ENCODE data around the gene COL6A2. TPM values are rescaled to one million over a fixed set of nuclear protein-coding genes. Genes with fewer than 3 reads are reported as not detected.
A peak's percentile ranks its signal among the peaks of the same experiment; 100 is the strongest.

The COL6A2 gene
- total and polyA plus RNA-seq, 2 of the 13 experiments (the other 11 are each of a cell fraction or from before 2014, with no cell fraction given), result 0.07 to 0.41 TPM

DNA sequence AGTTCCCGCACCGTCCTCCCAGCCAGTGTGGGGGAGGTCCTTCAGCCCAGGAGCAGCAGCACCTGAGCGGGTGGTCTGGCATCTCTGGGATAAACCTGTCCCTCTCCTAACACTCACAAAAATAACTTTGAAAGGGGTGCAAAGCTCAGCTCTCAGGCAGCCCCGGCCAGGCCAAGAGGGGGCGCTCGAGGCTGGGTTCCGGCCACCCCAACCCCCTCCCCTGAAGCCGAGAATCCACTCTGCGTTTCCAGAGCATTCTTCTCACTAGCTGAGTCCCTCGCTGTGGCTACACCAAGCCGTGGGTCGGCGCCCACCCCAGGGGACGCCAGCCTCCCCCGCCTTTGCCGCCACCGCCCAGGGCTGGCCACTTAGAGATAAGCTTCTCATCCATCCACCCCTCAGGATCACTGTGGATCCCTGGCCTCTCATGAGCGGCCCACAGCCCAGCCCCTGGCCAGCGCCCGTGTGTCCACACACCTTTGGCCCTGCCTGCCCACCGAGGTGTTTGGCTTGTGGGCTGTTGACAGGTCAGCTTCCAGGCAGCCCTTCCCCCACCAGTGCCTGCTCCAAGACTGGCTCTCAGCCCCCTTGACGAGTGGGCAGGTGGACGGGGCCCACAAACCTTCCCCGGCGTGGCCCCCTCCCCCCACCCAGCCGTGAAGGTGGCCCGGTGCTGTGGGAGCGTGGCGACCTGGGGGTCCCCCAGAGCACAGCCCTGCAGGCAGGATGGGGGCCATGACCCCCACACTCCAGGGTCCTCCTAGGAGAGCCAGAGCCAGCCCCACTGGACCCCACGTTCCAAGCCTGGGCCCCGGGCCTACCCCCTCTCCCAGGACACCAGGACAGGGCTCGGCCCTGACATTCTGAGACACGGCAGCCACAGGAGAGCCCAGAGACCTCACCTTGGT, 55.6 kb downstream of the COL6A2 start (continued):
- TF ChIP-seq, protein P1, sequence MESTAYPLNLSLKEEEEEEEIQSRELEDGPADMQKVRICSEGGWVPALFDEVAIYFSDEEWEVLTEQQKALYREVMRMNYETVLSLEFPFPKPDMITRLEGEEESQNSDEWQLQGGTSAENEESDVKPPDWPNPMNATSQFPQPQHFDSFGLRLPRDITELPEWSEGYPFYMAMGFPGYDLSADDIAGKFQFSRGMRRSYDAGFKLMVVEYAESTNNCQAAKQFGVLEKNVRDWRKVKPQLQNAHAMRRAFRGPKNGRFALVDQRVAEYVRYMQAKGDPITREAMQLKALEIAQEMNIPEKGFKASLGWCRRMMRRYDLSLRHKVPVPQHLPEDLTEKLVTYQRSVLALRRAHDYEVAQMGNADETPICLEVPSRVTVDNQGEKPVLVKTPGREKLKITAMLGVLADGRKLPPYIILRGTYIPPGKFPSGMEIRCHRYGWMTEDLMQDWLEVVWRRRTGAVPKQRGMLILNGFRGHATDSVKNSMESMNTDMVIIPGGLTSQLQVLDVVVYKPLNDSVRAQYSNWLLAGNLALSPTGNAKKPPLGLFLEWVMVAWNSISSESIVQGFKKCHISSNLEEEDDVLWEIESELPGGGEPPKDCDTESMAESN (CRISPR knock-in tag; conservative IDR thresholded peaks at IDR 0.05), result 0 out of 2 replicates have a peak, but pooled peaks have one; percentile 41
- no peak for TF ChIP-seq FOXA1 (IDR thresholded peaks at IDR 0.05)
- TF ChIP-seq FOXA1 (CRISPR knock-in tag; IDR thresholded peaks at IDR 0.05), result peak; percentile 87
- no peak for TF ChIP-seq ZEB1 (IDR thresholded peaks at IDR 0.05; ENCODE audit: insufficient replicate concordance, low read depth)
- TF ChIP-seq SP1 (IDR thresholded peaks at IDR 0.05), result no peak
- TF ChIP-seq SP1 (CRISPR knock-in tag; IDR thresholded peaks at IDR 0.05), result no peak; the same call in 1 of the 2 replicates
- TF ChIP-seq MTA1 (CRISPR knock-in tag; IDR thresholded peaks at IDR 0.05; ENCODE audit: borderline replicate concordance), result peak; percentile 62; the same call in 1 of the 2 replicates
- TF ChIP-seq ZNF383 (CRISPR knock-in tag; IDR thresholded peaks at IDR 0.05; ENCODE audit: borderline replicate concordance), result no peak
- TF ChIP-seq SALL1 (CRISPR knock-in tag; IDR thresholded peaks at IDR 0.05), result peak; percentile 64; the same call in 1 of the 2 replicates
- no peak for TF ChIP-seq POLR2G (IDR thresholded peaks at IDR 0.05; ENCODE audit: low read depth, low read length)
- TF ChIP-seq ZSCAN9 (CRISPR knock-in tag; IDR thresholded peaks at IDR 0.05; ENCODE audit: borderline replicate concordance), result 0 out of 2 replicates have a peak, but pooled peaks have one; percentile 21
- no peak for TF ChIP-seq NCOA5 (CRISPR knock-in tag; IDR thresholded peaks at IDR 0.05)
- TF ChIP-seq, protein P2, sequence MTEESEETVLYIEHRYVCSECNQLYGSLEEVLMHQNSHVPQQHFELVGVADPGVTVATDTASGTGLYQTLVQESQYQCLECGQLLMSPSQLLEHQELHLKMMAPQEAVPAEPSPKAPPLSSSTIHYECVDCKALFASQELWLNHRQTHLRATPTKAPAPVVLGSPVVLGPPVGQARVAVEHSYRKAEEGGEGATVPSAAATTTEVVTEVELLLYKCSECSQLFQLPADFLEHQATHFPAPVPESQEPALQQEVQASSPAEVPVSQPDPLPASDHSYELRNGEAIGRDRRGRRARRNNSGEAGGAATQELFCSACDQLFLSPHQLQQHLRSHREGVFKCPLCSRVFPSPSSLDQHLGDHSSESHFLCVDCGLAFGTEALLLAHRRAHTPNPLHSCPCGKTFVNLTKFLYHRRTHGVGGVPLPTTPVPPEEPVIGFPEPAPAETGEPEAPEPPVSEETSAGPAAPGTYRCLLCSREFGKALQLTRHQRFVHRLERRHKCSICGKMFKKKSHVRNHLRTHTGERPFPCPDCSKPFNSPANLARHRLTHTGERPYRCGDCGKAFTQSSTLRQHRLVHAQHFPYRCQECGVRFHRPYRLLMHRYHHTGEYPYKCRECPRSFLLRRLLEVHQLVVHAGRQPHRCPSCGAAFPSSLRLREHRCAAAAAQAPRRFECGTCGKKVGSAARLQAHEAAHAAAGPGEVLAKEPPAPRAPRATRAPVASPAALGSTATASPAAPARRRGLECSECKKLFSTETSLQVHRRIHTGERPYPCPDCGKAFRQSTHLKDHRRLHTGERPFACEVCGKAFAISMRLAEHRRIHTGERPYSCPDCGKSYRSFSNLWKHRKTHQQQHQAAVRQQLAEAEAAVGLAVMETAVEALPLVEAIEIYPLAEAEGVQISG (CRISPR knock-in tag; IDR thresholded peaks at IDR 0.05), result peak; percentile 44; the same call in 1 of the 2 replicates
- peak; percentile 37; the same call in 1 of the 2 replicates for TF ChIP-seq TSC22D2 (CRISPR knock-in tag; IDR thresholded peaks at IDR 0.05; ENCODE audit: borderline replicate concordance)
- no peak for TF ChIP-seq CBFB (CRISPR knock-in tag; IDR thresholded peaks at IDR 0.05)
- TF ChIP-seq, protein P3, sequence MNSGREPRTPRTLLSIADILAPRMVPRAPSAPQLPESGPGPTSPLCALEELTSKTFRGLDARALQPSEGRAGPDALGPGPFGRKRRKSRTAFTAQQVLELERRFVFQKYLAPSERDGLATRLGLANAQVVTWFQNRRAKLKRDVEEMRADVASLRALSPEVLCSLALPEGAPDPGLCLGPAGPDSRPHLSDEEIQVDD (CRISPR knock-in tag; IDR thresholded peaks at IDR 0.05; ENCODE audit: borderline replicate concordance), result no peak; the same call in 1 of the 2 replicates
- no peak for TF ChIP-seq ZNF20 (CRISPR knock-in tag; IDR thresholded peaks at IDR 0.05)
- TF ChIP-seq, protein P4, sequence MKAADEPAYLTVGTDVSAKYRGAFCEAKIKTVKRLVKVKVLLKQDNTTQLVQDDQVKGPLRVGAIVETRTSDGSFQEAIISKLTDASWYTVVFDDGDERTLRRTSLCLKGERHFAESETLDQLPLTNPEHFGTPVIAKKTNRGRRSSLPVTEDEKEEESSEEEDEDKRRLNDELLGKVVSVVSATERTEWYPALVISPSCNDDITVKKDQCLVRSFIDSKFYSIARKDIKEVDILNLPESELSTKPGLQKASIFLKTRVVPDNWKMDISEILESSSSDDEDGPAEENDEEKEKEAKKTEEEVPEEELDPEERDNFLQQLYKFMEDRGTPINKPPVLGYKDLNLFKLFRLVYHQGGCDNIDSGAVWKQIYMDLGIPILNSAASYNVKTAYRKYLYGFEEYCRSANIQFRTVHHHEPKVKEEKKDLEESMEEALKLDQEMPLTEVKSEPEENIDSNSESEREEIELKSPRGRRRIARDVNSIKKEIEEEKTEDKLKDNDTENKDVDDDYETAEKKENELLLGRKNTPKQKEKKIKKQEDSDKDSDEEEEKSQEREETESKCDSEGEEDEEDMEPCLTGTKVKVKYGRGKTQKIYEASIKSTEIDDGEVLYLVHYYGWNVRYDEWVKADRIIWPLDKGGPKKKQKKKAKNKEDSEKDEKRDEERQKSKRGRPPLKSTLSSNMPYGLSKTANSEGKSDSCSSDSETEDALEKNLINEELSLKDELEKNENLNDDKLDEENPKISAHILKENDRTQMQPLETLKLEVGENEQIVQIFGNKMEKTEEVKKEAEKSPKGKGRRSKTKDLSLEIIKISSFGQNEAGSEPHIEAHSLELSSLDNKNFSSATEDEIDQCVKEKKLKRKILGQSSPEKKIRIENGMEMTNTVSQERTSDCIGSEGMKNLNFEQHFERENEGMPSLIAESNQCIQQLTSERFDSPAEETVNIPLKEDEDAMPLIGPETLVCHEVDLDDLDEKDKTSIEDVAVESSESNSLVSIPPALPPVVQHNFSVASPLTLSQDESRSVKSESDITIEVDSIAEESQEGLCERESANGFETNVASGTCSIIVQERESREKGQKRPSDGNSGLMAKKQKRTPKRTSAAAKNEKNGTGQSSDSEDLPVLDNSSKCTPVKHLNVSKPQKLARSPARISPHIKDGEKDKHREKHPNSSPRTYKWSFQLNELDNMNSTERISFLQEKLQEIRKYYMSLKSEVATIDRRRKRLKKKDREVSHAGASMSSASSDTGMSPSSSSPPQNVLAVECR (CRISPR knock-in tag; IDR thresholded peaks at IDR 0.05; ENCODE audit: borderline replicate concordance), result peak; percentile 76; the same call in 1 of the 2 replicates
- TF ChIP-seq, protein P5, sequence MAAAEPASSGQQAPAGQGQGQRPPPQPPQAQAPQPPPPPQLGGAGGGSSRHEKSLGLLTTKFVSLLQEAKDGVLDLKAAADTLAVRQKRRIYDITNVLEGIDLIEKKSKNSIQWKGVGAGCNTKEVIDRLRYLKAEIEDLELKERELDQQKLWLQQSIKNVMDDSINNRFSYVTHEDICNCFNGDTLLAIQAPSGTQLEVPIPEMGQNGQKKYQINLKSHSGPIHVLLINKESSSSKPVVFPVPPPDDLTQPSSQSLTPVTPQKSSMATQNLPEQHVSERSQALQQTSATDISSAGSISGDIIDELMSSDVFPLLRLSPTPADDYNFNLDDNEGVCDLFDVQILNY (CRISPR knock-in tag; conservative IDR thresholded peaks at IDR 0.05), result no peak; the same call in 1 of the 2 replicates
